DMS 273 (cell line): Measurements from ENCODE around the gene KCNK3.
"Not testable (repeated sequence)": the region's sequence is repeated elsewhere in the genome, so short reads cannot be mapped to it uniquely, and the experiment has no call there.

Experiments
- DNase-seq: peaks from one replicate; lab custom pipeline; 2025; ENCODE audit not compliant: unreplicated experiment; lab: John Stamatoyannopoulos, UW

Gene KCNK3

DNA sequence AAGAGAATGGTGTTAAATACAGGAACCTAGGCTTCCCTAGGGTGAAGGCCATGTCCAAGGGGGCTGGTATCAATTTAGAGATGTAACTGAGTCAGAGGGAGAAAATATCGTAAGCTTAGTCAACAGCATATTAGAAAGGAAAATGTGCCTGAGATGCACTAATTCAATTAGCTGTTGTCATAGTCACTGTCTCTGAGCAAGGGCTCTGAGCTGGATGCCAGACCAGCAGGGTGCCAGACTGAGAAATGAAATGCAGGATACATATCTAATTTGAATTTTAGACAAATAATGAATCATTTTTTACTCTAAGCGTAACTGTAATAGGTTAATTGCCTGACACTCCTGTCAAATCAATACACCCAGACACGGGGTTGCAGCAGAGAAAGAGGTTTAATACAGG is 60.1 kb downstream of the KCNK3 start:
- no peak for DNase-seq

DNA sequence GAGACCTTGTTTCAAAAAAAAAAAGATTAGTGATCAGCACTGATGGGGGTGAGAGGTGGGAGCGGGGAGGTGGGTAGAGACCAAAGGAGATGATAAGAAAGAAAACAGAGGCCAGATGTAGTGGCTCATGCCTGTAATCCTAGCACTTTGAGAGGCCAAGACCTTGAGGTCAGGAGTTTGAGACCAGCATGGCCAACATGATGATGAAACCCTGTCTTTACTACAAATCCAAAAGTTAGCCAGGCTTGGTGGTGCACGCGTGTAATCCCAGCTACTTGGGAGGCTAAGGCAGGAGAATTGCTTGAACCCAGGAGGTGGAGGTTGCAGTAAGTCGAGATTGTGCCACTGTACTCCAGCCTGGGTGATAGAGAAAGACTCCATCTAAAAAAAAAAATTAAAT is 62.0 kb downstream of the KCNK3 start:
- DNase-seq = no peak

DNA sequence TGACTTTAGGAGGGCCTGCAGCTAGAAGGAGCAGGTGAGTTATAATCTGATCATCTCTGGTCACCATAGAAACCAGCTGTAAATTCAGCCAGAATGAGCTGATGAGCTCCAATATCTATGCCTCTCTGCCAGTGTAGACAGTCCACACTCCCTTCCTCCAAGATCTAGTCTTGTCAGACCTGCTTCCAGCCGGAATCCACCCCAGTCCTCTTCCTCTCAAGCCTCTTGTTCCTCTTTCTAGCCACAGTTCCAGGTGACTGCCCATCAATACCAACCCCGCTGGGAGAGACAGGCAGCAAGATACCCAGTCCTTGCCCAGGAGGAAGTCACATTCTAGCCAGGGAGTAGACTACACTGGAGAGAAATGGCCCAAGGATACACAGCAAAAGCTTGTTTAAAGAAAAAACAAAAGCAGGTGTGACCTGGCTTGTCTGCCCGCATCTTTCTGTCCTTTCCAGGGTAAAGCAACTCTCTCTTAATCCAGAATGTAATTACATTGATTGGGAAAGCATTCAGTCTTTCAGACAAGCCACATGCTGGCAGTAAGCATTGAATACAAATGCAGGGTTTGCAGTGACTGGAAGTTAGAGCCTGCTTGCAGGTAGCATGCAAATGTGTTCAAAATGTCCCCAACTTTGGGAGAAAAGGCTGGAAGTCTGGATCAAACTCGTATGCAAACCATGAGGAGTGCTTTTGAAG is 62.6 kb downstream of the KCNK3 start:
- no peak for DNase-seq

DNA sequence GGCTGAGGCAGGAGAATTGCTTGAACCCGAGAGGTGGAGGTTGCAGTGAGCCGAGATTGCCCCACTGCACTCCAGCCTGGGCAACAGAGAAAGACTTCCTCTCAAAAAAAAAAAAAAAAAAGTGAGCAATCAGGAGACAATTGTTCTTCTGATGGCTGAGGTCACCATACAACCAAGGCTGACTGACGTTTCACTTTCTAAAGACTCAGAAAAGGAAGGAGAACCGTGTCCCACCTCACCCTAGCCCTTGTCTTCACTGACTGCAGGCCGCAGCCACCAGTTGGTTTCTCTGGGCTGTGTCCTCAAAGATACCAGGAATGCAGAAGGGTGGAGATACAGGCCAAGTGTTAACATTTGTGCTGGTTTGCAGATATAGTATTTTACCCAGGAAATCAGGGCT is 63.8 kb downstream of the KCNK3 start:
- no peak for DNase-seq

DNA sequence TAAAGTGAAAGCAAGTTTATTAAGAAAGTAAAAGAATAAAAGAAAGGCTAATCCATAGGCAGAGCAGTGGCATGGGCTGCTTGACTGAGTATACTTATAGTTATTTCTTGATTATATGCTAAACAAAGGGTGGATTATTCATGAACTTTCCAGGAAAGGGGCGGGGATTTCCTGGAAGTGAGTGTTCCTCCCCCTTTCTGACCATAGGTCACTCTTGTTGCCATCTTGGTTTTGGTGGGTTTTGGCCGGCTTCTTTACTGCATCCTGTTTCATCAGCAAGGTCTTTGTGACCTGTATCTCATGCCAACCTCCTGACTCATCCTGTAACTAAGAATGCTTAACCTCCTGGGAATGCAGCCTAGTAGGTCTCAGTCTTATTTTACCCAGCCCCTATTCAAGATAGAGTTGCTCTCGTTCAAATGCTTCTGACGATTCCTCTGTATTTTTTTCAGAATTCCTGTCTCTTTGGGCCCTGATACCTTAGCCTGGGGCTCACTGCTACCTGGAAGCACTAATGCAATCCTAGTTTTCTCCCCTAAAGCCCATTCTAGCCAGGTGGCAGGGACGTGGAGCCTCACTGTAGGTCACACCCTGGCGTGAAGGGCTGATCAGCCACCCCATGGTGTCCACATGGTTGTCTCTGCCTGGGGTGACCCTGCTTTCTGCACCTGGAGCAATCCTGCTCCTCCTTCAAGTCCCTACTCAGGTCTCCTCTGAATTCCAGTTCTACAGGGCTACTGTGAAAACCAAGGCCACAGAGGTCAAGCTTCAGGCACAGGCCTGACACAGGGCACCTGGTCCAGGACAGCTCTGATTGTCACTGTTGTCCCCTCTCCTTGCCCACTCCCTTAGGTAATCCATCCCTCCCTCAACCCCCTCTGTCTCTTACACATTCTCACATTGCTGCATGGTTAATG is 65.6 kb downstream of the KCNK3 start:
- DNase-seq = peak; percentile 28

DNA sequence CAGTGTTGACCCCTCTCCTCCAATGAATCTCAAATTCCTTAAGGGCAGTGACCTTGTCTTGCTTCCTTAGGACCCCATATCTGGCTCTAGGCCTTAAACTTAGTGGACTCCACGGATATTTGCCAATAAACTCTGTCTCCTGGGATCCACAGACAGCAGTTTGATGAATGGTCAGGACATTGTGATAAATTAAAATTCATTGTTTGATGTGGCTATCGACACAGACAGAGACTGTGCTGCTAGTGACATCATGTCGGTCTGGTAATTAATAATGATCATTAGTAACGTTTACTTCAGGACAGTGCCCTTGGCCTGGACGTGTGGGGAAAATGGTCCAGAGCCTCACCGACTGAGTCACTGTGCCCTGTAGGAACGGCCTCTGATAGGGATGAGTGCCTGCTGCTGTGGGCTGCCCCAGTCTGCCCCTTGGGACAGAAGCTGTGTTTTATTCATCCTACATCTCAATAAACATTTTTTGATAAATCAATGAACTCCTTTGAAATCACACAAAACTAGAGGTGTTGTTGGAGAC is 66.3 kb downstream of the KCNK3 start:
- DNase-seq = no peak

DNA sequence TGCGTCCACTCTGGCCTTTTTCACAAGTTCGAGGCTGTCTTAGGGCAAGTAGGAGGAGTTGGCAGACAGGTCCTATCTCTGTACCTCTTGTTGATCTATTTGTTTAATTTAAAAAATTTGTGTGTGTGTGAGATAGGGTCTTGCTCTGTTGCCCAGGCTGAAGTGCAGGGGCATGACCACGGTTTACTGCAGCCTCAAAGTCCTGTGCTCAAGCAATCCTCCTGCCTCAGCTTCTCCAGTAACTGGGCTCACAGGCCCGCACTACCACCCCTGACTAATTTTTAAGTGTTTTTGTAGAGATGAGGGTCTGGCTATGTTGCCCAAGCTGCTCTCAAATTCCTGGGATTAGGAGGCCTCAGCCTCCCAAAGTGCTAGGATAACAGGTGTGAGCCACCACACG is 67.3 kb downstream of the KCNK3 start:
- DNase-seq = no peak

DNA sequence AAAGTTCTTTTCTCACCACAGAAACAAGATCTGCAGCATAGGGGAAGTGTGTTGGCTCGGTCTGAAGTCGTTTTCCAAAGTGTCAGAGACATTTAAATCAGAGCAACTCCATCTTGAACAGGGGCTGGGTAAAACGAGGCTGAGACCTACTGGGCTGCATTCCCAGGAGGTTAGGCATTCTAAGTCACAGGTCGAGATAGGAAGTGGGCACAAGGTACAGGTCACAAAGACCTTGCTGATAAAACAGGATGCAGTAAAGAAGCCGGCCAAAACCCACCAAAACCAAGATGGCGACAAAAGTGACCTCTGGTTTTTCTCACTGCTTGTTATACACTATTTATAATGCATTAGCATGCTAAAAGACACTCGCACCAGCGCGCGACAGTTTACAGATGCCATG is 68.5 kb downstream of the KCNK3 start:
- not testable (repeated sequence) for DNase-seq

DNA sequence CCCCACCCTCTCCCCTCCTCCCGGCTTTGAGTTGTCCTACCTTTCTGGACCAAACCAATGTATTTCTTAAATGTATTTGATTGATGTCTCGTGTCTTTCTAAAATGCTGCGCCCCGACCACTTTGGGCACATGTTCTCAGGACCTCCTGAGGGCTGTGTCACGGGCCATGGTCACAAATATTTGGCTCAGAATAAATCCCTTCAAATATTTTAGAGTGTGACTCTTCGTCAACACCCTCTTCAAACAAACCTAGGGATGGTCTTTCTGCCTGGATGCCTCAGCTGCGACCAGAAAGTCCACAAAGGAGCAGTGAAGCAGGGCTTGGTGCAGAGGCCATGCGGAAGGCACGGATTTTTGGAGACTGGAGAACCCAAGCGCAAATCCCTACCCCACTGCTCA is 70.5 kb downstream of the KCNK3 start:
- no peak for DNase-seq

DNA sequence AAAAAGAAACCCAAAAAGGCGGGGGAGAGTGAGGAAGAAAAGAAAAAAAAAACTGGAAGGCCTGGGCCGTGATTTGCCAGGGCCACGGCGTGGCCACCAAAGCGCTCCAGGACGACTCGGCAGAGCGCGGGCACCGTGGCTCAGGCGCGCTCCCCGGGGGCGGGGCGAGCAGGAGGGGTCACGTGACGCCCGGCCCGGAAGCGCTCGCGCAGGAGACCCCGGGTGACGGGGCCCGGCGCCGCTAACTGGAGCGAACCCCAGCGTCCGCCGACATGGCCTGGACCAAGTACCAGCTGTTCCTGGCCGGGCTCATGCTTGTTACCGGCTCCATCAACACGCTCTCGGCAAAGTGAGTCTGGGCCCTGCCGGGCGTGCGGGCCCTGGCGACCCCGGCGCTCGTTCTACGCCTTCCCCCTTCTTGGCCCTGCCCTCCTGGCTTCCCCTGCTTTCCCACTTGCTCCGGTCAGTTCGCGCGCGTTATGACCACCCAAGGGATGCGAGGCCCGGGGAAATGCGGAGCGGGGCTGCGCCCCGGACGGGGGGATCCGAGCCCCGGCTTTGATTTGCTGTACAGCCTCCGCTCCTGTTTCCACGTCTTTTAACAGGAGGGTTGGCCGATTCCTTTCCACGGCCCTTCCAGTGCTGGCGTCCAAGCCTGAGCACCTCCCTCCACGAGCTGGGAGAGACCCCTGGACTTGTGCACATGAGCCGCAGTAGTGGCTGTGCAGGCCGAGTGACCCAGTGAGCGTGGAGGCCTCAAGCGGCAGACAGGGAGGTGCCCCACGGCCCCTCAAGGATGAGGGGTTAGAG is 71.8 kb downstream of the KCNK3 start, which contains the start of gene SLC35F6:
SLC35F6 (plus strand) TSS at position 207 of the 810 bp plus-strand sequence; CDS start at position 273, 66 bp downstream.
- peak; percentile 94 for DNase-seq

DNA sequence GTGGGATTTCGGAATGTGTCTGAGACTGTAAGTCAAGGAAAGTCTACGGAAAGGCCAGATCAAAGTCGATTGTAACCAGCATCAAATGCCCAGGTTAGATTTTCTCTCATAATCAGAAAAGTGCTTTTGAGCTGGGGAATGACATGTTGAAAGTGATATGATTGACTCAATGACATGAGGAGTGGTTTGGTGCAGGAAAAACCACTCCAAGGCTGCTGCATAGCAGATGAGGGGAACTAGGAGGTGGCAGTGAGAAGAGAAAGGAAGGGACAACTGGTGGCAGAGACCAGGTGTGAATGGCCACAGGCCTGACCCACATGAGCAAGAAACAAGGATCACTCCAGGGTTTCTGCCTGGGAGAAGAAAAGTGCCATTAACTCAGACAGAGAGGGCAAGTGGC is 72.4 kb downstream of the KCNK3 start:
- DNase-seq = no peak

DNA sequence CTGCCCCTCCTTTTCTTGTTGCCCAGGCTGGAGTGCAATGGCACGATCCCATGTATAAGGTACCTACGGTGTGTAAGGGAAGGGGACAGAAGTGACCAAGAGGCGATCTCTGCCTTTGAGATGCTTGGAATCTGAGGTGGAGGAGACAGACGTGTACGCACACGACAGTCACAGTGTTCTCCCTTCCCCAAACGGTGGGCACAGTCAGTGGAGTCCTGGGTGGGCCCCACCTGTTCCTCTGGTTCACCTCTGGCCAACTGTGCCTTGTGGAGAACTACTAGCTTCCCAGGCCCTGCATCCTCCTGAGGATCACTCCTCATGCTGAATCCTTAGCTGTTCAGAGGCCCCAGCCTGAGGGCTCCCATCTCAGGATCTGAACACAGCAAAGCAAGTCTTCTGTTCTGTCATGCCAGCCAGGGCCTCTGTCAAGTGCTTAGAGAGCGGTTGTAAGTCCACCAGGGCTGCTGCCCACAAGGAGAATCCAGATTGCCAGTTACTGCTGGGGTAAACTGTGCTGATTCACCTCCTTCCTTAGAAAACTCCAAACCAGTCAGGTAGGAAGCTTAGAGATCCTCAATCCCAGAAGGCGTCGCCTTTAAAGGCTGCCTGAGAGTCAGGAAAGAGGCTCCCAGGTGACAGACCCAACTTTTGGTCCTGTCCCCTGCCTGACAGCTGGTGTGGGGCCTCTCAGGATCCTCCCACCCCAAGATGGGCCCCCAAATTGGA is 73.1 kb downstream of the KCNK3 start:
- no peak for DNase-seq

DNA sequence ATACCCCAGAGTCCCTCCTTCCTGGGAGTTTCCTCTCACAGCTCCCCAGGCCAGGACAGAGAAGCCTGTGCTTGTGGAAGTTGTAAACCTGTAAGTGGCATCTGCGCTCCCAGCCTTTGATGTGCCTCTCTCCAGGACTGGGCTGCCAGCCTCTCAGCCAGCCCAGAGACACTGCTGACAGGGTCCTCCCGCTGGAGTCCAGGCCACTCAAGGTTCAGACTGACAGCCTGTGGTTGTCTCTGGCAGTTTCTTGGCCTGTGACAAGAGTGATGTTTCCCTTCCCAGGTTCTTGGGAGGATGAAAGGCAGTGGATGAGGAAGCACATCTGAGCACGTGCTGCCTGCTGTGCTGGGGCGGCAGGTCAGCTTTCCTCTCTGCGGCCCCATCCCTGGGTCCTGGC is 74.6 kb downstream of the KCNK3 start:
- DNase-seq = no peak

DNA sequence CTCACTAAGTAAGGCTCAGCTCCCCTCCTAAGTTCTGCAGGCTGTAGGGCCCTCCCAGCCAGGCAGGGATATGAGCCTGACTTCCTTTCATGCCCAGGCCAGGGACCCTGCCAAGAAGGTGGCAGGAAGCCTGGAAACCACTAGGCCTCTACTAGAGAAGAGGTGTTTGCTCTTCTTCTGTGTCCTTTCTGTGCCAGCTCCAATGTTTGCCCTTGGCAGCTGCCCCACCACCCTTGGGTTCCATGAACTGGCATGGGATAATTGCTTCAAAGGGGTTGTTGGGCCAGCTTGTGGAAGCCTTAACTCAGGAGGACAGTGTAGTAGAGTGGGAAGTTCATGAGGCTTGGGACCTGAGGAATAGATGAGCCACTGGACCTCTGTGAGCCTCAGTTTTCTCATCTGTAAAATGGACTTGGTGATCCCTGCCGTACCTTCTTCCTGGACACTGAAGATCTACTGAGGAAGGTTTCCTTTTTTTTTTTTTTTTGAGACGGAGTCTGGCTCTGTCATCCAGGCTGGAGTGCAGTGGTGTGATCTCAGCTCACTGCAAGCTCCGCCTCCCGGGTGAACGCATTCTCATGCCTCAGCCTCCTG is 75.5 kb downstream of the KCNK3 start:
- DNase-seq = no peak

DNA sequence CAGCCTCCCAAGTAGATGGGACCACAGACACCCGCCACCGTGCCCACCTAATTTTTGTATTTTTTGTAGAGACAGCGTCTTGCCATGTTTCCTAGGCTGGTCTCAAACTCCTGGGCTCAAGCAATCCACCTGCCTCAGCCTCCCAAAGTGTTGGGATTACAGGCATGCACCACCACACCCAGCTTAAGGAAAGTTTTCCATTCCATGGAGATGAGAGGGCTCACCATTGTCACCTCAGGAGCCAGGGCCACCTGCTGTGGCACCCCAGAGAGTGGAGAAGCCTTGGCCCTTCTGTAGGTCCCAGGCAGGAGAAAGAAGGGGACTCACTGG is 76.2 kb downstream of the KCNK3 start:
- no peak for DNase-seq

DNA sequence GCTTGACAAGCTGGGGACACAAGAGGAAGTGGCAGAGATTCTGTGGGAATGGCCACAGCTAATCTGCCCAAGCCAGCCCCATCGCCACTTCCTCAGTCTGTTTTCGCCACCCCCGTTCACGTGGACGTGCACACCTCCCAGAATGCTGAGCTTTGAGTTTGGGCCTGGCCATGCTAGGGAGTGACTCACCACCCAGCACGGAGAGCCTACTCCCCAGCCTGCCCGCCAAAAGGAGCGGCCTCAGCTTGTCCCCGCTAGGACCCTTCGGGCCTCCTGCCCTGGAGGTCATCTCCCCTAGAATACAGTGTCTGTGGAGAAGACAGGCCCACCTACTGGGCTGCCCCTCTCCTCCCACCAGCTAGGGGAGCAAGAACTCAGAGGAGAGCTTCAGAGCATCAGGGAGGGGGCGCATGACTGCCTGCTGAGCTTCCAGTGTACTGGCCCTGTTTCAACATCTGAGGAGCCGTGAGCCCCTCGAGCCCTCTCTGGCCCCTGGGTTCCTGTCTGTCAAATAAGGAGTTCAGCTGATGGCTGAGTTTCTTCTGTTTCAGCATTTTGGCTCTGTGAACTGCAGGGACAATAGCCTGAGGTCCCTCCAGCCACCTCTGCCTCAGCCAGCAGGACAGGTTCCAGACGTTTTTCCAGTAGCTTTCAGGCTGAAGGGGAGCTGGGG is 76.7 kb downstream of the KCNK3 start:
- no peak for DNase-seq

DNA sequence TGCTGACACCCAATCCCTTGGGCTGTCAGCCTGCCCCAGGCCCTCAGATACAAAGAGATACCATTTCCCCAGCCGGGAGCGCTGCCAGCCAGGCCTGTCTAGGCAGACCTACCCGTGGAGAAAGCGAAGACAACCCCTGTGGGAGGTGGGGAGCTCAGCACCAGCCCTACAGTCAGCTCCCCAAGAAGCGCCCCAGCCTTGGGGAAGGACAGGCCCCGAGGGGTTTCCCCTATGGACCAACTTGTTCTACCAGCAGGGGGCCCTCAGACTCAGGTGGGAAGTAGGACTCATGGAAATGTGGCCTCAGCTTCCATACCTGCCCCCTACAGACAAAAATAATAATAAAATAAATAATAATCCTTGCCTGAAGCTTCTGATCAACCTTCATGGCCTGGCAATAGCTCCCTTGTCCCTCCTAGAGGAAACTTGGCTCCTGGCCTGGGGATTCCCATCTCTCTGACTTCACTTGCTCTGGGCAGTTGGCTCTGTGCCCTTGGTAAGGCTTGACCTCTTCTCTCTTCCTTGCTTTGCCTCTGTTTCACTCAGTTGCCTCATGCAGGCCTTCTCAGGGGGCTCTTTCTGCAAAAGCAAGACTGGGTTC is 78.6 kb downstream of the KCNK3 start:
- DNase-seq = peak; percentile 76

DNA sequence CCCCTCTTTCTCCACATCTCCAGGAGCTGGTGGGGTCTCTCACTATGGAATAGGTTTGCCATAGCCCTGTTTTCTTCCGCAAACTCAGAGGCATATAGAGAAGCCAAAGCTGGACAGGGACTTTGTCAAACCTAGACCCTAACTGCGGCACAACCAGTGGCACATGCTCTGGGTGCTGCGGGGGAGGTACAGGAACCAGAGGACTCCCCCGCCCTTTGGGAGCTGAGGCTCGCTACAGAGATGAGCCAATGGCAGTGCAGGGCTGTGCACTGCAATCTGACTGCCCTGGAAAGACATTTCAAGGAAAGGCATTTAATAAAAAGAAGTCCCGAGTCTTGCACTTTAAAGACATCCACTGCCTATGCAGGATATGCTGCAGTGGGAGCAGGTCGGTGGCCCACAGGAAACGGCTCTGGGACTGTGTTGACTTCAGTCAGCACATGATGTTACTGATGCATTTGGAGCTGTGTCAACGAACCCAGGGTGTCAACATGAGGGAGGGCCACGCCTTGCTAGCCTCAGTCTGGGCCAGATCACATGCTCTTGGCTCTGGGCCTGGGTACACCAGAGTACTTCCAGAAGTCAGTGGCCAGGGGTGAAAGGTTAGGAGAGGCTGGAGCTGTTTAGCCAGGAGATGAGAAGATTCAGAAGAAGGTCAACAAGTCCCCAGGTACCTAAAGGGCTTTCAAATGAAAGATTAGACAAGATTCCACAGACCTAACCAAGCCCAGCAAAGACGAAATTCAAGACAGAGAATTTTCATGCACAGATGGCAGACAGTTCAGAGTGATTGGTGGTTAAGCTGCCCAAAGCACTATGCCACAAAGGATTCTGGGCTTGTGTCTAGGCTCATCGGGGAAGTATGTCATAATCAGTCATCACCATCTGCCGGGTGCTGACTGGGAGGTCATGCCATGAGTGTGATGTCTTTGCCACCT is 79.8 kb downstream of the KCNK3 start:
- DNase-seq = peak; percentile 95
